Measurements from ENCODE around the gene TCF7L2. TPM values are rescaled to one million over a fixed set of nuclear protein-coding genes. Genes with fewer than 3 reads are reported as not detected.

The TCF7L2 gene
- total RNA-seq, 1 experiment from 2014 or later = 14.8 TPM

DNA sequence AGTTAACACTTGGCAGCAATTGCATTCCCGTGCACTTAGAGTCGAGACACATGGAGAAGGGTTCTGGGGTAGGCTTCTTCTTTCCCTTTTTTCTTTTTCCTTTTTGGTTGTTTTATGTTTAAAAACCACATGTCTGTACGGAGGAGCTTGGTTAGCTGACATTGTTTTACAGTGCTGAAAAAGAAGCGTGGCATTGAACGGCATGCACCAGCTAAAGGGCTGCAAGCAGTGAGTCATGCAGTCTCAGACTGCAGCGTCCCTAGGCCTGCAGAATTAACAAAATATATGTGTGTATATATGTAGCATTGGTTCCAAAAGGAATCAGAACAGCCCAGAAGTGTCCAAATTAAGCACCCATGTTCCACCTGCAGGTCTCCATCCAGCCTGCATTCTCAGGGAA is 211.0 kb downstream of the TCF7L2 start:
- no peak for TF ChIP-seq EZH2 (IDR thresholded peaks at IDR 0.05; ENCODE audit: low read depth)
- TF ChIP-seq, protein P1, sequence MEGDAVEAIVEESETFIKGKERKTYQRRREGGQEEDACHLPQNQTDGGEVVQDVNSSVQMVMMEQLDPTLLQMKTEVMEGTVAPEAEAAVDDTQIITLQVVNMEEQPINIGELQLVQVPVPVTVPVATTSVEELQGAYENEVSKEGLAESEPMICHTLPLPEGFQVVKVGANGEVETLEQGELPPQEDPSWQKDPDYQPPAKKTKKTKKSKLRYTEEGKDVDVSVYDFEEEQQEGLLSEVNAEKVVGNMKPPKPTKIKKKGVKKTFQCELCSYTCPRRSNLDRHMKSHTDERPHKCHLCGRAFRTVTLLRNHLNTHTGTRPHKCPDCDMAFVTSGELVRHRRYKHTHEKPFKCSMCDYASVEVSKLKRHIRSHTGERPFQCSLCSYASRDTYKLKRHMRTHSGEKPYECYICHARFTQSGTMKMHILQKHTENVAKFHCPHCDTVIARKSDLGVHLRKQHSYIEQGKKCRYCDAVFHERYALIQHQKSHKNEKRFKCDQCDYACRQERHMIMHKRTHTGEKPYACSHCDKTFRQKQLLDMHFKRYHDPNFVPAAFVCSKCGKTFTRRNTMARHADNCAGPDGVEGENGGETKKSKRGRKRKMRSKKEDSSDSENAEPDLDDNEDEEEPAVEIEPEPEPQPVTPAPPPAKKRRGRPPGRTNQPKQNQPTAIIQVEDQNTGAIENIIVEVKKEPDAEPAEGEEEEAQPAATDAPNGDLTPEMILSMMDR (conservative IDR thresholded peaks at IDR 0.05) = no peak
- no peak overlapping the region for H3K4me2 ChIP-seq
- CTCF ChIA-PET = no interaction called here
- H3K4me3 ChIP-seq = no peak overlapping the region
- H3K9me3 ChIP-seq (ENCODE audit: insufficient read depth, low read depth) = no peaks in the 10 kb centered on the region
- H3K4me1 ChIP-seq (replicated peaks; ENCODE audit: insufficient read depth) = no peaks in the 10 kb centered on the region
- BruUV-seq (replicated peaks) = no TSS peak
- H3K27me3 ChIP-seq (ENCODE audit: insufficient read depth, low read depth) = no peaks in the 10 kb centered on the region
- no peaks in the 10 kb centered on the region for H4K20me1 ChIP-seq (ENCODE audit: insufficient read depth)
- intact Hi-C loops (cut with micrococcal nuclease; ENCODE audit: unreplicated experiment) = no loop called here
- H3K9me2 ChIP-seq (ENCODE audit: insufficient read depth) = no peaks in the 10 kb centered on the region
- H2AFZ ChIP-seq = no peak overlapping the region
- POLR2A ChIA-PET (ENCODE audit: unreplicated experiment) = no interaction called here
- H3K79me2 ChIP-seq (ENCODE audit: low read depth) = no peaks in the 10 kb centered on the region
- no peak for DNase-seq
- no peaks in the 10 kb centered on the region for H3F3A ChIP-seq (ENCODE audit: insufficient read depth, low read depth)
- H3K27ac ChIP-seq = no peak overlapping the region
- H3K36me3 ChIP-seq (ENCODE audit: low read depth) = no peaks in the 10 kb centered on the region

DNA sequence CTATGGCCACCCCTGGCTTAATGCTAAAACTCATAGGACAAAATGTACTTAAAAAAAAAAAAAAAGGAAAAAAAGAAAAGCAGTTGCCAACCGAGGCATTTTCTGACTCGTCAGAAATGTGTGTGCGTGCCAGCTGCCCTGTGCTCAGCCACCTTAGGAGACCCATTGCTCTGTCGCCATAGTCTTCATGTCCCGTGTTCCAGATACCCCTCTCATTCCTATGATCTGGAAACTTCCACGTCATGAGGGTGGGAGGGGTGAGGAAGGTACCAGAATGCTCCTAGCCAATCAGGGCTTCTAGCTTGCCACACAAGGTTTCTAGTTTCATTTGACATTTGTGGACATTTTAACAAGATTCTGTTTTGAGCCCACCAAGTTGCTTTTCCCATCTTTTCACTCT is 212.9 kb downstream of the TCF7L2 start:
- Histone ChIP-seq H3K9me3 (ENCODE audit: insufficient read depth, low read depth) (no peaks in the 10 kb centered on the region), H3K36me3 (ENCODE audit: low read depth) (no peaks in the 10 kb centered on the region), H3K4me3 (no peak overlapping the region), H3K27ac (no peak overlapping the region), H3K9me2 (ENCODE audit: insufficient read depth) (no peaks in the 10 kb centered on the region), H2AFZ (no peak overlapping the region), H3K27me3 (ENCODE audit: insufficient read depth, low read depth) (no peaks in the 10 kb centered on the region), H3K4me2 (no peak overlapping the region), H4K20me1 (ENCODE audit: insufficient read depth) (no peaks in the 10 kb centered on the region), H3K79me2 (ENCODE audit: low read depth) (no peaks in the 10 kb centered on the region), H3K4me1 (replicated peaks; ENCODE audit: insufficient read depth) (no peaks in the 10 kb centered on the region), H3F3A (ENCODE audit: insufficient read depth, low read depth) (no peaks in the 10 kb centered on the region)
- intact Hi-C loops (cut with micrococcal nuclease; ENCODE audit: unreplicated experiment) = no loop called here
- CTCF ChIA-PET = no interaction called here
- no peak for DNase-seq
- TF ChIP-seq, protein P1 (conservative IDR thresholded peaks at IDR 0.05) = no peak
- no peak for TF ChIP-seq EZH2 (IDR thresholded peaks at IDR 0.05; ENCODE audit: low read depth)
- BruUV-seq (replicated peaks) = no TSS peak
- POLR2A ChIA-PET (ENCODE audit: unreplicated experiment) = no interaction called here

DNA sequence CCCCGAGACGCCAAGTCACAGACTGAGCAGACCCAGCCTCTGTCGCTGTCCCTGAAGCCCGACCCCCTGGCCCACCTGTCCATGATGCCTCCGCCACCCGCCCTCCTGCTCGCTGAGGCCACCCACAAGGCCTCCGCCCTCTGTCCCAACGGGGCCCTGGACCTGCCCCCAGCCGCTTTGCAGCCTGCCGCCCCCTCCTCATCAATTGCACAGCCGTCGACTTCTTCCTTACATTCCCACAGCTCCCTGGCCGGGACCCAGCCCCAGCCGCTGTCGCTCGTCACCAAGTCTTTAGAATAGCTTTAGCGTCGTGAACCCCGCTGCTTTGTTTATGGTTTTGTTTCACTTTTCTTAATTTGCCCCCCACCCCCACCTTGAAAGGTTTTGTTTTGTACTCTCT is 215.6 kb downstream of the TCF7L2 start:
- H3K4me2 ChIP-seq = no peak overlapping the region
- H3K27me3 ChIP-seq (ENCODE audit: insufficient read depth, low read depth) = no peaks in the 10 kb centered on the region
- intact Hi-C loops (cut with micrococcal nuclease; ENCODE audit: unreplicated experiment) = no loop called here
- H3K4me1 ChIP-seq (replicated peaks; ENCODE audit: insufficient read depth) = no peaks in the 10 kb centered on the region
- H4K20me1 ChIP-seq (ENCODE audit: insufficient read depth) = no peaks in the 10 kb centered on the region
- H3K9me3 ChIP-seq (ENCODE audit: insufficient read depth, low read depth) = no peaks in the 10 kb centered on the region
- ChIA-PET POLR2A (ENCODE audit: unreplicated experiment) (no interaction called here), CTCF (no interaction called here)
- DNase-seq = no peak
- no peaks in the 10 kb centered on the region for H3K79me2 ChIP-seq (ENCODE audit: low read depth)
- no peak overlapping the region for H2AFZ ChIP-seq
- no TSS peak for BruUV-seq (replicated peaks)
- no peaks in the 10 kb centered on the region for H3K36me3 ChIP-seq (ENCODE audit: low read depth)
- no peaks in the 10 kb centered on the region for H3F3A ChIP-seq (ENCODE audit: insufficient read depth, low read depth)
- no peak for TF ChIP-seq EZH2 (IDR thresholded peaks at IDR 0.05; ENCODE audit: low read depth)
- TF ChIP-seq, protein P1 (conservative IDR thresholded peaks at IDR 0.05) = no peak
- H3K27ac ChIP-seq = no peak overlapping the region
- no peak overlapping the region for H3K4me3 ChIP-seq
- no peaks in the 10 kb centered on the region for H3K9me2 ChIP-seq (ENCODE audit: insufficient read depth)
